Smooth muscle cell (in vitro differentiated cells): Measurements from ENCODE around the gene CSTF1. TPM values are rescaled to one million over a fixed set of nuclear protein-coding genes. Genes with fewer than 3 reads are reported as not detected.

ENCODE experiments used
- DNase-seq: peaks from one replicate; lab custom pipeline; 2025; ENCODE audit not compliant: unreplicated experiment; lab: John Stamatoyannopoulos, UW
- H2AFZ ChIP-seq: fragments of 200-600 bp; sonication (generic); 2 replicates; pipeline ENCODE4 v1.6.0; 2016; ENCODE audit warnings: antibody characterized with exemption, low read depth, mild to moderate bottlenecking
- H3F3A ChIP-seq: fragments of 200-600 bp; sonication (generic); 2 replicates; pipeline ENCODE4 v1.6.0; 2017; ENCODE audit warnings: antibody characterized with exemption, low read depth
- H3K27ac ChIP-seq: fragments of 200-600 bp; sonication (generic); 2 replicates; pipeline ENCODE4 v1.5.1; 2016; ENCODE audit warnings: low read depth, mild to moderate bottlenecking
- H3K27me3 ChIP-seq: fragments of 200-600 bp; sonication (generic); 2 replicates; pipeline ENCODE4 v1.6.1; 2016; ENCODE audit warnings: low read depth, mild to moderate bottlenecking
- H3K36me3 ChIP-seq: fragments of 200-600 bp; sonication (generic); 2 replicates; pipeline ENCODE4 v1.5.1; 2016; ENCODE audit warnings: low read depth
- H3K4me1 ChIP-seq: fragments of 200-600 bp; sonication (generic); 2 replicates; pipeline ENCODE4 v1.5.1; 2016; ENCODE audit warnings: low read depth
- H3K4me2 ChIP-seq: fragments of 200-600 bp; sonication (generic); 2 replicates; pipeline ENCODE4 v1.6.0; 2016; ENCODE audit warnings: mild to moderate bottlenecking
- H3K4me3 ChIP-seq: fragments of 200-600 bp; sonication (generic); 2 replicates; pipeline ENCODE4 v1.5.1; 2016; ENCODE audit warnings: mild to moderate bottlenecking
- H3K79me2 ChIP-seq: fragments of 200-600 bp; sonication (generic); 2 replicates; pipeline ENCODE4 v1.6.0; 2016; ENCODE audit warnings: low read depth, mild to moderate bottlenecking
- H3K9ac ChIP-seq: fragments of 200-600 bp; sonication (generic); 2 replicates; pipeline ENCODE4 v1.6.0; 2016; ENCODE audit warnings: low read depth
- H3K9me3 ChIP-seq: fragments of 200-600 bp; sonication (generic); replicated peaks from 2 replicates; pipeline ENCODE4 v1.5.1; 2016; ENCODE audit warnings: low read depth
- H4K20me1 ChIP-seq: fragments of 200-600 bp; sonication (generic); 2 replicates; pipeline ENCODE4 v1.6.0; 2016; ENCODE audit warnings: low read depth
- WGBS: methylation state at CpG from one replicate; pipeline ENCODE4 v1.1.7; 2016; ENCODE audit warnings: low lambda C conversion rate; 5-methylcytosine and 5-hydroxymethylcytosine counted together
- polyA plus RNA-seq: library from polyadenylated mRNA; unstranded; fragments of >200 nt; fragmentation: Nextera tagmentation; extraction: Ambion mirVana; gene quantifications from 2 replicates; pipeline ENCODE4 v1.2.1, GENCODE V29; 2016
- total RNA-seq: library from RNA; depleted of rRNA; stranded (reverse); fragments of >200 nt; gene quantifications from 2 replicates; pipeline ENCODE4 v1.2.3, GENCODE V29; 2014
- TF ChIP-seq, protein P1 (sequence below): fragments of 200-600 bp; sonication (generic); IDR thresholded peaks from 2 replicates; pipeline ENCODE4 v1.5.1; 2017; ENCODE audit warnings: borderline replicate concordance, mild to moderate bottlenecking, antibody characterized with exemption; ENCODE audit not compliant: insufficient read depth, poor library complexity, severe bottlenecking

Gene CSTF1
- total and polyA plus RNA-seq, 2 experiments from 2014 or later, result 27.8 to 38.5 TPM

DNA sequence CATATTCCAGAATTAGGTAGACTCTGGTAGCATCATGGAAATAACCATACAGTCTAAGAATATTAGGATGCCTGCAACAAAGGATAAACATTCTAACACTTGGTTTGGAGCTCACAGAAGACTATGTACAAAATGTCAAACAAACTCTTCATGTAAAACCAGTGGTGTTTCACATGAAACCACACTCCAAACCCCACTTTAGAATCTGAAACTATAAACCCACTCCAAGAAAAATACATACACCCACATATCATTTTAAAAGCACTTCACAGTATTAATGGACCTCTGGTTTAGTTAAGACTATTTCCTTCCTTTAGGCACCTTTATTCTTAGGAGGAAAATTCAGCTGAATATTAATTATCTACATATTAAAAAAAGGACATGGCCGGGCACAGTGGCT is 10.9 kb upstream of the CSTF1 start:
- Histone ChIP-seq H3K4me1 (no peaks in the 10 kb centered on the region), H3K9ac (no peak overlapping the region), H3K79me2 (peaks cover 19% of the 10 kb centered on the region), H3K9me3 (no peaks in the 10 kb centered on the region), H3K27me3 (no peaks in the 10 kb centered on the region), H3K4me3 (no peak overlapping the region), H3F3A (no peaks in the 10 kb centered on the region), H3K4me2 (no peak overlapping the region), H3K27ac (no peak overlapping the region), H3K36me3 (no peaks in the 10 kb centered on the region), H2AFZ (no peak overlapping the region), H4K20me1 (no peaks in the 10 kb centered on the region)
- TF ChIP-seq, protein P1, sequence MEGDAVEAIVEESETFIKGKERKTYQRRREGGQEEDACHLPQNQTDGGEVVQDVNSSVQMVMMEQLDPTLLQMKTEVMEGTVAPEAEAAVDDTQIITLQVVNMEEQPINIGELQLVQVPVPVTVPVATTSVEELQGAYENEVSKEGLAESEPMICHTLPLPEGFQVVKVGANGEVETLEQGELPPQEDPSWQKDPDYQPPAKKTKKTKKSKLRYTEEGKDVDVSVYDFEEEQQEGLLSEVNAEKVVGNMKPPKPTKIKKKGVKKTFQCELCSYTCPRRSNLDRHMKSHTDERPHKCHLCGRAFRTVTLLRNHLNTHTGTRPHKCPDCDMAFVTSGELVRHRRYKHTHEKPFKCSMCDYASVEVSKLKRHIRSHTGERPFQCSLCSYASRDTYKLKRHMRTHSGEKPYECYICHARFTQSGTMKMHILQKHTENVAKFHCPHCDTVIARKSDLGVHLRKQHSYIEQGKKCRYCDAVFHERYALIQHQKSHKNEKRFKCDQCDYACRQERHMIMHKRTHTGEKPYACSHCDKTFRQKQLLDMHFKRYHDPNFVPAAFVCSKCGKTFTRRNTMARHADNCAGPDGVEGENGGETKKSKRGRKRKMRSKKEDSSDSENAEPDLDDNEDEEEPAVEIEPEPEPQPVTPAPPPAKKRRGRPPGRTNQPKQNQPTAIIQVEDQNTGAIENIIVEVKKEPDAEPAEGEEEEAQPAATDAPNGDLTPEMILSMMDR, result no peak
- WGBS, result 100% methylated on average over 1 of the region's 1 CpG
- no peak for DNase-seq

DNA sequence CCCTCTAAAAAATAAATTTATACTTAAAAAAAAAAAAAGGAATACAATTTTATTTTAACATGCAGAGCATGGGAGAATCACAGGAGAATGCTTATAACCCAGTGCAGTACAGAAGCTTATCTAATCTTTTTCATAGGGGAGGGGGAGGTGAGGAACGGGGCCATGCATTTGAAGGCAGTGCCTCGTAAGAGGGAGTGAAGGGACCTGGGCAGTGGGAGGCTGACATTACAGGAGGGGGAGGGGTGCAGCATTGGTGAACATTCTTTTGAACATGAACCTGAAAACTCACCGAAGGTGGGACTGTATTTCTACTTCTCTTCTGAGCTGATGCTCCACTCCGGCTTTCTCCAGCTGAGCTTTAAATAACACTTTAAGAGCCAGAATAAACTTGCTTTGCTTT is 9.7 kb upstream of the CSTF1 start:
- Histone ChIP-seq H3K4me2 (no peak overlapping the region), H3K4me1 (no peaks in the 10 kb centered on the region), H3K9me3 (no peaks in the 10 kb centered on the region), H3K27ac (no peak overlapping the region), H3K9ac (no peak overlapping the region), H3K36me3 (no peaks in the 10 kb centered on the region), H4K20me1 (no peaks in the 10 kb centered on the region), H3K27me3 (no peaks in the 10 kb centered on the region), H2AFZ (no peak overlapping the region), H3F3A (no peaks in the 10 kb centered on the region), H3K79me2 (peaks cover 18% of the 10 kb centered on the region), H3K4me3 (no peak overlapping the region)
- TF ChIP-seq, protein P1, result no peak
- no peak for DNase-seq
- 65% methylated on average over 4 of the region's 4 CpGs for WGBS

DNA sequence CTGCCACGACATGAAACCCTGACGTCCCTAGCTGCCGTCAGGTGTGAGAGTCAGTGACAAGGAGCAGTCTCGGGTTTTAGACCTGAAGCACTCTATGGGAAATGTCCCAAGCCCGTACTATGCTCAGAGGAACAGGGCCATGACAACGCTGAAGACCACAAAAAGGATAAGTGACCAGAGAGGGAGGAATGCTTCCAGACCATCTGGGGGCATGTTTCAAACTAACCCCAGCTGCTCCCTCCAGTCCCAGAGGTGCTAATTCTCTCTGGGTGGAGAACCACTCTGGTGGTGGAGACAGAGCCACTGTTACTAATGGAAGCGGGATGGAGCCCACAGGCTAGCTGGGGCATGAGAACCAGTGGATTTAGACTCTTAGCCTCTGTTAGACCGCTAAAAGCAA is 9.1 kb upstream of the CSTF1 start:
- no peak overlapping the region for H2AFZ ChIP-seq
- no peak overlapping the region for H3K9ac ChIP-seq
- no peaks in the 10 kb centered on the region for H3K36me3 ChIP-seq
- no peaks in the 10 kb centered on the region for H3F3A ChIP-seq
- H3K4me2 ChIP-seq, result no peak overlapping the region
- H3K4me1 ChIP-seq, result no peaks in the 10 kb centered on the region
- H3K27ac ChIP-seq, result no peak overlapping the region
- DNase-seq, result no peak
- no peak overlapping the region for H3K4me3 ChIP-seq
- 83% methylated on average over 8 of the region's 8 CpGs for WGBS
- TF ChIP-seq, protein P1, result no peak
- no peaks in the 10 kb centered on the region for H3K27me3 ChIP-seq
- H4K20me1 ChIP-seq, result no peaks in the 10 kb centered on the region
- no peaks in the 10 kb centered on the region for H3K9me3 ChIP-seq
- peaks cover 20% of the 10 kb centered on the region for H3K79me2 ChIP-seq

DNA sequence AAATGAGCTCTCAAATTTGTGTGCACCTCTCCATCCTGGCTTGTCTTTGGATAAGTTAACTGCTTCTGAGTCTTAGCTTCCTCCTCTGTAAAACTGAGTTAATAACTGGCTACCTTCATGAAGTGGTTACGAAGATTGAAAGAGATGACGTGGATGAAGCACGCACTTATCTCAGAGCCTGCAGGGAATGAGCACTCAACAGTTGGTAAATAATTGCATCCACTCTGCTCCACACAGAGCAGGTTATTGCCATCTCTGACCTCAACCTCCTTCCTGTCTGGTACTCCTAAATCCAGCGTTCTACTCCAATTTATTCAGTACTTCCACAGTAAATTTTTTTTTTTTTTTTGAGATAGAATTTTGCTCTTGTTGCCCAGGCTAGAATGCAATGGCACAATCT is 7.3 kb upstream of the CSTF1 start:
- no peak overlapping the region for H3K4me2 ChIP-seq
- no peak overlapping the region for H3K4me3 ChIP-seq
- no peak overlapping the region for H2AFZ ChIP-seq
- no peaks in the 10 kb centered on the region for H3K27me3 ChIP-seq
- TF ChIP-seq, protein P1, result no peak
- no peak overlapping the region for H3K27ac ChIP-seq
- DNase-seq, result no peak
- 94% methylated on average over 4 of the region's 4 CpGs for WGBS
- peaks cover 23% of the 10 kb centered on the region for H3K79me2 ChIP-seq
- H3K4me1 ChIP-seq, result no peaks in the 10 kb centered on the region
- no peaks in the 10 kb centered on the region for H3K9me3 ChIP-seq
- H3F3A ChIP-seq, result no peaks in the 10 kb centered on the region
- H4K20me1 ChIP-seq, result no peaks in the 10 kb centered on the region
- no peak overlapping the region for H3K9ac ChIP-seq
- H3K36me3 ChIP-seq, result no peaks in the 10 kb centered on the region
